Measurements from ENCODE around the gene CNTNAP2. TPM values are rescaled to one million over a fixed set of nuclear protein-coding genes. Genes with fewer than 3 reads are reported as not detected.

The CNTNAP2 gene
- total and polyA plus RNA-seq, 2 of the 13 experiments (the other 11 are each of a cell fraction or from before 2014, with no cell fraction given): 0.40 to 0.42 TPM

DNA sequence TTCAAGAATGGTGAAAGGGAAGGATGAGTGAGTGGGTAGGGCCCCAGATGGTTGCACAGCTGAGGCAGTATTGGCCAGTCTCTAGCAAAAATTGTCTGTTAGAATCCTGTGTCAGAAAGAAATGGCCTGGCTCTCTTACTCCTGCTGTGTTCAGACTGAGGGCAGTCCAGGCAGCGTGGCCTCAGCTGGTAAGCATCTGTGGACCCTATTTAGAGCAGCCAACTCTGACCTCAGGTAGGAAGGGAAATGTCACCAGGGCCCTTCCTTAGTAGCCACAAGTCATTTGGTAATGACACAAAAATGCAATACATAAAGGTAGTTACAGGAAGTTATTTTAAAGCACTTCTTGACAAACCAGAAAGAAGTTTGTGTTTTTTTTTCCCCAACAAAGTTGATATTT lies 1194.7 kb downstream of the CNTNAP2 start:
- Histone ChIP-seq H2AFZ (ENCODE audit: low read length) (no peak overlapping the region), H3K9ac (ENCODE audit: insufficient read depth, low read depth, low read length) (no peak overlapping the region), H3K4me2 (ENCODE audit: low read depth, low read length) (no peak overlapping the region), H3K27me3 (ENCODE audit: control insufficient read depth in 1 of 2, insufficient read depth in 2 of 2, low read length in 2 of 2) (no peaks in the 10 kb centered on the region), H3K4me1 (ENCODE audit: insufficient read depth, low read length) (no peaks in the 10 kb centered on the region), H3K79me2 (ENCODE audit: insufficient read depth, low read length) (no peaks in the 10 kb centered on the region), H3K4me3 (replicated peaks in 1 of 3; ENCODE audit: insufficient read depth in 1 of 3, low read depth in 2 of 3, low read length in 3 of 3) (no peak overlapping the region), H4K20me1 (ENCODE audit: insufficient read depth, low read length) (no peaks in the 10 kb centered on the region), H3K27ac (ENCODE audit: extremely low read length, insufficient read depth, low read length) (no peak overlapping the region), H3K9me3 (ENCODE audit: low read length) (peaks cover 55% of the 10 kb centered on the region), H3K36me3 (replicated peaks in 1 of 2; ENCODE audit: control insufficient read depth in 1 of 2, insufficient read depth in 2 of 2, low read length in 2 of 2) (no peaks in the 10 kb centered on the region)
- ATAC-seq (no peak), DNase-seq (ENCODE audit: low spot score) (no peak), FAIRE-seq (no peak)
- WGBS (ENCODE audit: low lambda C conversion rate): 0% methylated on average over 1 of the region's 1 CpG
- intact Hi-C loops (cut with micrococcal nuclease; ENCODE audit: unreplicated experiment): no loop called here
- CTCF ChIA-PET (ENCODE audit: low intra/inter-chr PET ratio, low total read pairs): no interaction called here
- no TSS peak for BruUV-seq (replicated peaks)
- TF ChIP-seq ZNF83 (CRISPR knock-in tag; IDR thresholded peaks at IDR 0.05; ENCODE audit: borderline replicate concordance) (no peak), ZNF772 (CRISPR knock-in tag; IDR thresholded peaks at IDR 0.05) (no peak), SP5 (CRISPR knock-in tag; IDR thresholded peaks at IDR 0.05; ENCODE audit: borderline replicate concordance, low read depth) (no peak)
- in situ Hi-C loops (cut with HindIII; ENCODE audit: extremely low pct_ligation_motif_present, low pct_unique_long_range_greater_than_20kb): no loop called here
- POLR2A ChIA-PET: no interaction called here

DNA sequence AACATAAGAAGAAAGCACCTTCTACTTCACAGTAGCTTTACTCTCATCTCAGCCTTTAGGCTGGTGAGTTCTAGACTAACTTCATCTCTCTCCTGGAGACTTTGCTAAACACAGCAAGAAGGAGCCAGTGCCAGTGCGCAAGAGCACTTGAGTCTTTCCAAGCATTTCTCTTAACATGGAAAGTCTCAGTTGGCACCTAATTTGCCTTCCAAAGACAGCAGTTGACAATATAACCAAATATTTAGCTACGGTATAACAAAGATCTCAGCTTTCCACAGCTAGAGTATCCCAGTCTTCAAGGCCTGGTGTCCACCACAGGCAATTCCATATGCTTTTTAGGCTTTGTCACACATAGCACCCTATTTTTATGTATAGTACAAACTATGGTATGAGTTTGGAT lies 1204.9 kb downstream of the CNTNAP2 start:
- Histone ChIP-seq H3K4me1 (ENCODE audit: insufficient read depth, low read length) (no peaks in the 10 kb centered on the region), H3K9ac (ENCODE audit: insufficient read depth, low read depth, low read length) (no peak overlapping the region), H2AFZ (ENCODE audit: low read length) (no peak overlapping the region), H3K4me3 (replicated peaks in 1 of 3; ENCODE audit: insufficient read depth in 1 of 3, low read depth in 2 of 3, low read length in 3 of 3) (no peak overlapping the region), H3K9me3 (ENCODE audit: low read length) (peaks cover 37% of the 10 kb centered on the region), H3K27ac (ENCODE audit: extremely low read length, insufficient read depth, low read length) (no peak overlapping the region), H4K20me1 (ENCODE audit: insufficient read depth, low read length) (no peaks in the 10 kb centered on the region), H3K36me3 (replicated peaks in 1 of 2; ENCODE audit: control insufficient read depth in 1 of 2, insufficient read depth in 2 of 2, low read length in 2 of 2) (no peaks in the 10 kb centered on the region), H3K27me3 (ENCODE audit: control insufficient read depth in 1 of 2, insufficient read depth in 2 of 2, low read length in 2 of 2) (no peaks in the 10 kb centered on the region), H3K79me2 (ENCODE audit: insufficient read depth, low read length) (no peaks in the 10 kb centered on the region), H3K4me2 (ENCODE audit: low read depth, low read length) (no peak overlapping the region)
- ATAC-seq (no peak), FAIRE-seq (no peak), DNase-seq (ENCODE audit: low spot score) (no peak)
- no TSS peak for BruUV-seq (replicated peaks)
- POLR2A ChIA-PET: no interaction called here
- in situ Hi-C loops (cut with HindIII; ENCODE audit: extremely low pct_ligation_motif_present, low pct_unique_long_range_greater_than_20kb) (no loop called here), intact Hi-C loops (cut with micrococcal nuclease; ENCODE audit: unreplicated experiment) (no loop called here)
- TF ChIP-seq PHF5A (CRISPR knock-in tag; IDR thresholded peaks at IDR 0.05; ENCODE audit: low read depth, unreplicated experiment): no peak
- no peak for TF ChIP-seq ZBTB21 (CRISPR knock-in tag; IDR thresholded peaks at IDR 0.05)
- no peak for TF ChIP-seq ZSCAN22 (CRISPR knock-in tag; IDR thresholded peaks at IDR 0.05)
- 18% methylated on average over 2 of the region's 2 CpGs for WGBS (ENCODE audit: low lambda C conversion rate)
- CTCF ChIA-PET (ENCODE audit: low intra/inter-chr PET ratio, low total read pairs): no interaction called here
